Activated CD8-positive, alpha-beta memory T cell treated with anti-CD3 and anti-CD28 coated beads, Interleukin-2, amount 50 U/mL, for 1 hour (primary cell): Measurements from ENCODE around the gene LNPEP.

Experiments used
- DNase-seq: peaks from one replicate; pipeline ENCODE4 v3.0.0-alpha.2; 2020; ENCODE audit errors: extremely low read depth

The LNPEP gene

GRCh38 chr5:96935559-96936430 lies at the start of gene LNPEP:
LNPEP (plus strand) TSS chr5:96936080; CDS start chr5:96936156, 76 bp downstream.
- peak; percentile 78 for DNase-seq

- DNase-seq = no peak
Observed at GRCh38 chr5:96893342-96893741, 42.5 kb upstream of the LNPEP start.

- DNase-seq = no peak
Observed at GRCh38 chr5:96896276-96896675, 39.6 kb upstream of the LNPEP start.

- no peak for DNase-seq
Observed at GRCh38 chr5:96896806-96897205, 39.1 kb upstream of the LNPEP start.

GRCh38 chr5:96901384-96901783 lies 34.5 kb upstream of the LNPEP start:
- no peak for DNase-seq

GRCh38 chr5:96901841-96902240 lies 34.0 kb upstream of the LNPEP start:
- DNase-seq = no peak

GRCh38 chr5:96902876-96903275 lies 33.0 kb upstream of the LNPEP start:
- DNase-seq = no peak

GRCh38 chr5:96903300-96903699 lies 32.6 kb upstream of the LNPEP start:
- DNase-seq = no peak

GRCh38 chr5:96904054-96904931 lies 31.6 kb upstream of the LNPEP start:
- no peak for DNase-seq

- no peak for DNase-seq
Observed at GRCh38 chr5:96905864-96906263, 30.0 kb upstream of the LNPEP start.

GRCh38 chr5:96909003-96909402 lies 26.9 kb upstream of the LNPEP start:
- DNase-seq = no peak

GRCh38 chr5:96909435-96909834 lies 26.4 kb upstream of the LNPEP start:
- DNase-seq = no peak

GRCh38 chr5:96911139-96911538 lies 24.7 kb upstream of the LNPEP start:
- DNase-seq = no peak

- DNase-seq = no peak
Observed at GRCh38 chr5:96913233-96913632, 22.6 kb upstream of the LNPEP start.

GRCh38 chr5:96919754-96920197 lies 16.1 kb upstream of the LNPEP start:
- DNase-seq = no peak

GRCh38 chr5:96920744-96921355 lies 15.0 kb upstream of the LNPEP start:
- no peak for DNase-seq

GRCh38 chr5:96922499-96923244 lies 13.2 kb upstream of the LNPEP start:
- no peak for DNase-seq

GRCh38 chr5:96924016-96924443 lies 11.8 kb upstream of the LNPEP start:
- no peak for DNase-seq

GRCh38 chr5:96926276-96926675 lies 9.6 kb upstream of the LNPEP start:
- DNase-seq = no peak

GRCh38 chr5:96927008-96927407 lies 8.9 kb upstream of the LNPEP start:
- no peak for DNase-seq

GRCh38 chr5:96928931-96929708 lies 6.8 kb upstream of the LNPEP start:
- no peak for DNase-seq
